NOMO-1 treated with DMSO at 0.1 percent for 48 hours (cell line): Measurements from ENCODE around the gene LIN28B.
"Not testable (repeated sequence)": the region's sequence is repeated elsewhere in the genome, so short reads cannot be mapped to it uniquely, and the experiment has no call there.

Source experiments
- DNase-seq: peaks from one replicate; lab custom pipeline; 2025; ENCODE audit not compliant: unreplicated experiment; lab: John Stamatoyannopoulos, UW

LIN28B gene

GRCh38 chr6:104955927-104956730 is 778 bp upstream of the LIN28B start:
- no peak for DNase-seq

GRCh38 chr6:104957301-104958177 is 632 bp downstream of the LIN28B start:
- DNase-seq: no peak

GRCh38 chr6:104958178-104959025 is 1.5 kb downstream of the LIN28B start:
- no peak for DNase-seq

GRCh38 chr6:104959026-104959858 is 2.3 kb downstream of the LIN28B start:
- no peak for DNase-seq

GRCh38 chr6:104969108-104969507 is 12.2 kb downstream of the LIN28B start:
- no peak for DNase-seq

GRCh38 chr6:104969785-104970581 is 13.1 kb downstream of the LIN28B start:
- DNase-seq: no peak

- DNase-seq: no peak
These were observed 16.5 kb downstream of the LIN28B start for GRCh38 chr6:104973404-104973803.

- DNase-seq: no peak
These were observed 26.4 kb downstream of the LIN28B start for GRCh38 chr6:104983296-104983695.

GRCh38 chr6:104983776-104984175 is 26.9 kb downstream of the LIN28B start:
- DNase-seq: no peak

- no peak for DNase-seq
These were observed 27.9 kb downstream of the LIN28B start for GRCh38 chr6:104984831-104985230.

GRCh38 chr6:104985875-104986274 is 29.0 kb downstream of the LIN28B start:
- DNase-seq: not testable (repeated sequence)

- no peak for DNase-seq
These were observed 29.7 kb downstream of the LIN28B start for GRCh38 chr6:104986625-104987024.

GRCh38 chr6:104987218-104987617 is 30.3 kb downstream of the LIN28B start:
- DNase-seq: no peak

GRCh38 chr6:104990085-104990484 is 33.2 kb downstream of the LIN28B start:
- DNase-seq: no peak

- not testable (repeated sequence) for DNase-seq
These were observed 34.2 kb downstream of the LIN28B start for GRCh38 chr6:104991062-104991461.

GRCh38 chr6:104993576-104993975 is 36.7 kb downstream of the LIN28B start:
- DNase-seq: not testable (repeated sequence)

GRCh38 chr6:104995989-104996617 is 39.2 kb downstream of the LIN28B start:
- DNase-seq: no peak

GRCh38 chr6:105001063-105001462 is 44.2 kb downstream of the LIN28B start:
- no peak for DNase-seq

GRCh38 chr6:105001906-105002305 is 45.0 kb downstream of the LIN28B start:
- no peak for DNase-seq
